ENCODE measurements around the gene GRID1.
A peak's percentile ranks its signal among the peaks of the same experiment; 100 is the strongest.

Gene GRID1

DNA sequence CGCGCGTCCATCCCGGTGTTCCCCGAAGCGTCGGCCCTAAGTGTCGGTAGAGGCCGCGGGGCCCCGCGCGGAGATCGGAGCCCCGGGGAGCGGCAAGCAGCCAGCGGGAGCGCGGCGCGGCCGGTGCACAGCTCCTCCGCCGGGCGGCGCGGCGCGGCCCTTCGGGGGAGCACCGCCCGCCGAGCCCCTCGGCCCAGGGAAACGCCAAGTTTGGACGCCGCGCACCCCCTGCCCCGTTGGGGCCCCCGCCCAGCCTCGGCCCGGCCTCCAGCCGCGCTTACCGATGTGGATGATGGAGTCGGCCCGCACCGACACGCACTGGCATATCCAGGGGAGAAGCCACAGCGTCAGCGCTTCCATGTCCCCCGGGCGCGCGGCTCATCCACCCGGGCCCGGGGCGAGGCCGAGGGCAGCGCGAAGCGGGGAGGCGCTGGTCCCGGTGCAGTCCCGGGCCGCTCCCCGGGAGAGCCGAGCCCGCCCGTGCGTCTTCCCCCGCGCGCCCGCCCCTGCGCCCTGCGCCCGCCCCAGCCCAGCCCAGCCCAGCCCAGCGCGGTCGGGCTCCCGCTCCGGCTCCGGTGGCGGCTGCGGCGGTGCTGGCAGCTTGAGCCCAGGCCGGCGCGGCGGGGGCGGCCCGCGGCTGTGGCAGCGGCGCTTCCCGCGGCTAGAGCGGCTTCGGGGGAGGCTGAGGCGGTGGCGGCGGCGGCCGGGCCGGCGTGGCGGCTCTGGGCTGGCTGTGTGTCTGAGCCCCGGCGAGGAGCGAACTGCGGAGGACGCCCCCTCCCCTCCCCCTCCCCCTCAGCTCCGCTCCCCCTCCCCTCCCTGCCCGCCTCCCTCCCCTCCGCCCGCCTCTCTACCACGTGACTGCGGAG is at the start of gene GRID1:
GRID1 (minus strand) TSS at position 763 of the 869 bp plus-strand sequence.
- DNase-seq: no peak

DNA sequence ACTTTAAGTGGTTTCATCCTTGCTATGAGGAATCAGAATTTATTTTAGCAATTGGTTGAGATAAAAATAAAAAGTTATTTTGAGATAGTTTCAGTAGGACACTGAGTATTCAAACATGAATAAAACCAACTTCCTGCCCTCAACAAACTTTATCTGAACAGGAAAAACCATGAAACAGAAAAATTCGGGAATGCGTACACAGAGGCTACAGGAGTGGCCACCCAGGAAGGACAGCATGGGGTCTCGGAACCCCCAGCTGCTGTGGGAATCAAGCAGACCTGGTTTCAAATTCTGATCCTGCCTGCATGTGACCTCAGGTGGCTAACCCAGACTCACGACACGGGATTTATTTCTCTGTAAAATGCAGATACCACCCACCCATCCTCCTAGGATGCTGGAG is 49.0 kb upstream of the GRID1 start:
- DNase-seq: no peak

DNA sequence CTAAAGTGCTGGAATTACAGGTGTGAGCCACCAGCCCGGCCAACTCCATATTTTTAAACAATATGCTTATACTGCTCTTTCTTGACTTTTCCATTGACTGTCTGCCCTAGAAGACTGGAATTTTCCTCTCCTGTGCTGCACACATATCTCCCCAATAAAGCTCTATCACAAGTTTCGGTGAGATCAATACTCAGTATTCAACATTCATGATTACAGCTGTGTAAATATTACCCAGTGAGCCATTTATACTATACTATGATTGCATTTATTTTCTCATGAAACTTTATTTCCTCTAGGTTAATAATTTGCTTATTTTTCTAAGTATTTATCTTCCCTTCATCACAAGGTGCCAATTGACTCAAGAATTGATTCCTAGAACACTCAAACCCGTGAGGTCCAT is 48.5 kb upstream of the GRID1 start:
- no peak for DNase-seq

DNA sequence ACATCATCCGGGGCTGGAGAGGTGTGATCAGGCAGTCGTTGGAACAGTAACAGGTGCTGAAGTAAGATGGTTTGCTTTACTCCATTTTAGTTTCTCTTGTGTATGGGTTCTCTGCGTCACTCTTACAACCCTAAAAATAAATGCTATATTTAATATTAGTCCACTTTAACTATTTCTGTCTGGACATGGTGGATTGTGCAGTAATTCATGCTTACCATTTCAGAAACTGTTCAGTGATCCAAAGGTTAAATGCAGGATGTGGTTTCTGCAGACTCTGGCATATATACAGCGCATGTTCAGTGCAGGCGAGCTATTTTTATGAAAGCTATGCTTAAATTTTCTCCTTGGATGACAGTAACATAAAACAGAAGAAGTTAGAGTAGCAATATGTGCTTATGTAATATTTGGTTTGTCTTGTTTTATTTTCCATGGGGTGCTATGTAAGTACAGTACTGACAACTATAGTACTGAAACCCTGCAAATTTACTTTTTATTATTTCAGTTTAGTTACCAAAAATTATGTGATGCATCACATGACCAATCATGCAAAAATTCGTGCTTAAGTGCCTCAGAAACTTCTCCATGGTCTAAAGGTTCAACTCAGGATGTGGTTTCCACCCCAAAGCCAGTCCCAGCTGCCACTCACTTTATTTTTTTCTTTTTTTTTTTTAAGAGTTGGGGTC is 46.6 kb upstream of the GRID1 start:
- peak; percentile 44 for DNase-seq

DNA sequence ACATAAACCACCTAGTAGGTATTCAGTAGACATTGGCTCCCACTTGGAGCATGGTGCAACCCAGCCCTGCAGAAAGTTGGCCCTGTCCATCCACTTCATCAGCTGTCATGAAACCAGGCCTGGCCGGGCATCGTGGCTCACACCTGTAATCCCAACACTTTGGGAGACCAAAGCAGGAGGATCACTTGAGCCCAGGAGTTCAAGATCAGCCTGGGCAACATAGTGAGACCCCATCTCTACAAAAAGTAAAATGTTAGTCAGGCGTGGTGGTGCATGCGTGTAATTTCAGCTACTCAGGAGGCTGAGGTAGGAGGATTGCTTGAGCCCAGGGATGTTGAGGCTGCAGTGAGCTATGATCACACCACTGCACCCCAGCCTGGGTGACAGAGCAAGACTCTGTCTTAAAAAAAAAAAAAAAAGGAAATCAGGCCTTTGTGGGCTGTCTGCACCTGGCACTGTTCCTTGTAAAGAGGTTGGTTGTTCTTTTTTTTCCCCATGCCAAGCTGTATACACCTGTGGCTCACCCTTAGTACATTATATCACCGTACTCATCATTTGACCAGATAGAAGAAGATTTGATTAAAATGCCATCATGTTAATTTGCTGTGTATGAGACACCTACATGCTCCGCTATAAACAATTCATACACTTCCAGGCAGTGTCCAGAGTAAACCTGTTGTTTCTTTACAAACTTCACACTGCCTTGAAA is 45.4 kb upstream of the GRID1 start:
- DNase-seq: no peak

DNA sequence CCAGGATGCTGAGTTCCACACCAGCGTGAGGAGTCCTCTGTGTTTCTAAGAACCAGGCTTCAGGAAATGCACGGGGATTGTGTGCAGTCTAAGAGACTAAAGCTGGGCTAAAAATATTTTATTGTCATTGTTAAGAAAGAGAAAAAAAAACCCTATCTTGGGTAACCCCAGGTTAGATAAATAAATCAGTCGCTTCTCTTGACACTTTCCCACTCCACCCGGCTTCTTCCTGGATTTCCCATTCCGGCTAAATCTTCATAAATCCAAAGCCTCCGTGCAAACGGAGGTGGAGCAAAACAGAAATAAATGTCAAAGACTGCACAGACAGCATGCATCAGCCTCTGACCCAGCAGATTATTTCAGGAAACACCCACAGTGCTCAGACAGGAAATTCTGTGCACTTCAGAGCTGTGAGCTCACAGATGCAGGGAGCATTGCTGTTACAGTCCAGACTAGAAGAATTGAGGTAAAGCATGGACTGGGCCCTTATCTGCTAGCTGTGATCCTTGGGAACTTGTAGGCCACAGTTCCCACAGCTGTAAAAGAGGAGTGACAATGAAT is 44.8 kb upstream of the GRID1 start:
- DNase-seq: peak; percentile 53

DNA sequence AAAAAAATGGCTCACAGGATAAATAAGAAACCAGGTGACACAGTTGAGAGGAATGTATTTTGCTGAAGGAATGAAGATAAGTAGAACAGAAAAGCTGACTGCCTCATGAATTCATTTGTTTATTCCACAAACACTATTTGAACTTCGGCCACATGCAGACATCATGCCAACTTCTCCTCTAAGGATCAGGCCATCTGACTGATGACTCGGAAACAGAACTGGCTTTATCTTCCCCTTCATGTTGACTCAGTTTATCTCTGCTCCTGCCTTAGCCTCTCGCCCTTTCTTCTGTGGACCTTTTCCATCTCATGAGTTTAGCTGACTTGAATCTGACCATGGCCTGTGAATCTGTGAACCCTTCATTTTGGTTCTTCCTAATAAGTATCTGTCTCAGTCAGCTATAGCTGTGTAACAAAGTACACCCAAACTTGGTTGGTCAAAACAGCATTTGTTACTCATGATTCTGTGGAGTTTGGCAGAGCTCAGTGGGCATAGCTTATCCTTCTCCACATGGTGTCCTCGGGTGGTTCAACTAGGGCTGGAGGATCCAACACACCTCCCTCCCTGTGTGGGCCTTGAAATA is 44.0 kb upstream of the GRID1 start:
- DNase-seq: no peak

DNA sequence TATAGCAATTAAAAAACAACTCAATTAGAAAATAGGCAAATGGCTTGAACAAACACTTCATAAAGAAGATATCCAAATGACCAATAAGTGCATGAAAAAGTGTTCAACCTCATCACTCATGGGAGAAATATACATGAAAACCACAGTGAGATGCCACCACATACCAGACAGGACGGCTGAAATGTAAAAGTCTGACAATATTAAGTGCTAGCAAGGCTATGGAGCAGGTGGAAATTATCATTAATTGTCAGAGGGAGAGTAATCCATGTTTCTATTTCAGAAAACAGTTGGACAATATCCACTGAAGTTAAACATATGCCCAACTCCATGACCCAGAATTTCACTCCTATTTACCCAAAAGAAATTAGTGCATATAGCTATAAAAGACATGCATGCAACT is 42.6 kb upstream of the GRID1 start:
- no peak for DNase-seq

DNA sequence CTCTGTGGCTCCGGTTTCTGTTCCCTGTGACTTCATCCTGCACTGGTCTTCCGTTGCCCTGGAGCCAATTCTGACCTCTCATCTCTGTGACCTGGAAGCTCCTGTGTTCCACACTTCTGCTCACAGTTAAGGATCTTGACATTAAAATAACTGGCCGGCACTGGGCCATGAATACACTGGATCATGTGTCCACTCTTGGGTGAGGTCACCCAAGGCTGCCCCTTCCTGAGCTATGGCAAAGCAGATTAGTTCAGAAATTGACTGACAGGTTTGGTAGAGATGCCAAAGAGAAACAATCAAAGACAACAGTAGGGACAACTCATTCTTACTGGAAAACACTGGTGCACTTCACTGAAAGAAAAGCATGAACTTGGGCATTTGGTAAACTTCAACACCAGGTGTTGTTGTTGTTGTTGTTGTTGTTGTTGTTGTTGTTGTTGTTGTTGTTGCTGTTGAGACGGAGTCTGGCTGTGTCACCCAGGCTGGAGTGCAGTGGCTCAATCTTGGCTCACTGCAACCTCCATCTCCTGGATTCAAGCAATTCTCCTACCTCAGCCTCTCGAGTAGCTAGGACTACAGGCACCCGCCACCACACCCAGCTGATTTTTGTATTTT is 36.7 kb upstream of the GRID1 start:
- no peak for DNase-seq

DNA sequence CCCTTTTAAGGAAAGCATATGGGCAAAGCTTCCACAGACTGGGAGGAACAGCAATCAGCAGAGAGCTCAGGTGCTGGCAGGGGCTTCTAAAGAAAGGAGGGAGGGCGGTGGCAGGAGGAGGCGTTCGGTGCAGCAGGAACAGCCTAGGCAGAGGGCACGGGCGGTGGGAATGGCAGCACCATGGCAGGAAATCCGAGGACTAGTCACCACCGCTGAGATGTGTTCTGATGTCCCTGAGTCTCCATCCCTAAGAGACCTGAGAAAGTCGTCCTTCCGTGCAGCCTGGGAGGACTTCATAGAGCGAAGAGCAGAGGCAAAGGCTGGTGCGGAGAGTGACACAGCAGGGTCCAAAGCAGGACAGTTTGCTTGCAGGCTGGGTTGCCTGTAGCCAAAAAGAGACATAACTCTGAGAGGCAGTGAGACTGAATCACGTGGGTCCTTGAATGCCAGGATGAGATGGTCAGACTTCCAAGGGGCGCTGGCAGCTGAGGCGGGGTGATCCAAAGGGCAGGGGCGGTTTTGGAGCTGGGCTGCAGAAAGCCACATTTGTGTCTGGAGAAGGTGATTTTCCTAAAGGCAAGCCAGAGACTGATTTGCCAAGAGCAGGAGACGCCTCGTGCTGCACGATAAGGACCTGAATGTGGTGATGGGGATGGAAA is 35.8 kb upstream of the GRID1 start:
- DNase-seq: no peak

DNA sequence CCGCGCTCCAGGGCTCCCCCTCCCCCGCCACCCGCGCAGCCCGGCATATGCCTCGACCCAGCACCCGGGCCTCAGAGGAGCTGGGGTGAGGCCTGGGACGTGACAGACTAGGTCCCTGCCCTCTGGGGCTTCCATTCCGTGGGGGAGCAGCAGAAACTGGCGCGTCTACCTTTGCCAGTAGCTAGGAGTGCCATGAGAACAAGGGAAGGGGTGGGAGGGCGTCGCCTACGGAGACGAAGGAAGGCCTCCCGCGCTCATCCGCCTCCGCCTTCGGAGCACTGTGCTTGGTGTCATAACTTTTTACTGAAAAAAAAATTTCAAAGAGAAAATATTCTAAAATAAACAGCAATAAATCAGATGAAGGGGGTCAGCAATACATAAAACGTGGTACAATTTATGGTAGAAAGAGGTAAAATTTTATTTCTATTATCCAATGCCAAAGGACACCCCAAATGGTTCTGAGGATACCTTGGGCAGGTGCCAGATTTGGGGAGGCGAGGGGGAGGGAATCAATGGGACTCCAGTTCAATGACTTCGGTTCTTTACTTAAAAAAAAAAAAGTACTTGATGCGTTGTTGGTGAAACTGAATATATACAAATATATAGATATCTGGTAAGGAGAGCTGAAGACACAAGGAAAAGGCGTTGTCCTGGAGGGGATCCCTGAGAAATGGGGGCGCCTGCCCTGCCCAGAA is 35.1 kb upstream of the GRID1 start:
- no peak for DNase-seq

DNA sequence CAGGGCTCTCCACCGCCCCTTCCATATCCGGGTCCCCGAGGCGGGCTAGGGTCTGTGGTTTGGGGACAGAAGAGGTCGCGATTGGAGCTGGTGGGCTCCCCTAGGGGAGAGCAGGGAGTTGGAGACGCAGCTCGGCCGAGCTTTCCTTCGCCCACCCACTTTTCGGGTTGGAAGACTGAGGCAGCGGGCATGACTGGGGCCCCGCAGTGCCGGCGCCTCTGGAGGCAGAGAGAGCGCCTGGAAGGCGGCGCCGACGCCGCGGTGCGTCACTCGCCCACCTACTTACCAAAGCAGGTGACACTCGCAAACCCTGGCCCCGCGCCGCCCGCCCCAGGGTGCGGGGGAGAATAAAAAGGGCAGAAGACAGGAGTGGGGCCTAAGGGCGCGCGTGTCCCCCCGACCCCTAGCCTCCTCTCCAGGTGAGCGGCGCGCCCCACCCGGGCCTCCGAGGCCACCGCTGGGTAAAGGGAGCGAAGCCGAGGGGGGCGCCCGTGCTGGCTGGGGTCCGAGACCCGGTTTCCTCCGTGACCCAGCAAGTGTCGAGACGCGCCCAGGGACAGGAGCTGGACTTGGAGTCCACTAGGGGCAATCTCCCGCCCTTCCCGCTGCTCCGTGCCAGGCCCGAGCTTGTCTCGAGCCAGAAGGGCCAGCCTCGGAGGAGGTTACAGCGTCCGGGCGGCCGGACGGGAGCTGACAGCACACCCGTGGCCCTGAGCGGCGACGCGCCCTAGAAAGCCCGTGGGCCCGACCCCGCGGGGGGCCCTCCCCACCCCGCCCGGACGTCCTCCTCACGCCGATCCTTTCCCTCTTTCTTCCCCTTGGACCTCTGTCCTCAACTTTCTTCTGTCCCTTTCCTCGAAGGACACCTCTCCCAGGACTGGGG is 34.4 kb upstream of the GRID1 start:
- DNase-seq: no peak

DNA sequence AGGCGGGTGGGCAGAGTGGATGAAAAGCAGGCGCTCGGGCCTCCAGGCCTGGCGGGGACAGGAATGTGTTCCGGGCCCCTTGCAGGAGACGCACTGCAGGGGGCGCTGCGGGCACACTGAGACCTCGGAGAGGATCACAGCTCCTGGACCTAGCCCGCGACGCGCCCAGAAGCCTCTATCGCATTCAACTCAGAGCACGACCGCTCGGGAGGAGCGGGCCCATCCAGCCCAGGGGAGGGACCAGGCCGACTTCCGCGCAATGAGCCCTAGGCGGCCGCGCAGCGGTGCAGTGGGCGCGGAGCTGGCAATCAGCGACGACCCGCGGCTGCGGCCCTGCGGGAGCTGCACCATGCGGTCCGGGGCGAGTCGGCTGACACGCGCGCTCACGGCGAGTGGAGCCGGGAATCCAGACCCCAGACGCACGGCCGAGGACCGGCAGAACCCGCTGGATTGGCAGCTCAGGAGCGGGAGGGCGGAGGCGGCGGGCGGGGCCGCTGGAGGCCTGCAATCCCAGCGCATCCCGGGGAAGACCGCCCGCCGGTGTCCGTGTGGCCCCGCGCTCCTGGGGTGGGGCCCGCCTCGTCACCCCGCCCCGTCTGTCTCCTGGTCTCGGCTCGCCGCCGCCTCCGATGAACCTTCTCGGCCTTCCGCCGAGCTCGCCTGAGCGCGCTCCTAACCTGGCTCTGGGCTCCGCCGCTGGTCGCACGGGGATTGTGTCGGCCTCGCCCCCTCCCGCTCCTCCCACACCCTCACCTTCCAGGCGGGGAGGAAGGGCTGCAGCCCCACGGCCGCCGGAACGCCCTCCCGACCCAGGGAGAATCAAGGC is 33.5 kb upstream of the GRID1 start:
- peak; percentile 88 for DNase-seq

DNA sequence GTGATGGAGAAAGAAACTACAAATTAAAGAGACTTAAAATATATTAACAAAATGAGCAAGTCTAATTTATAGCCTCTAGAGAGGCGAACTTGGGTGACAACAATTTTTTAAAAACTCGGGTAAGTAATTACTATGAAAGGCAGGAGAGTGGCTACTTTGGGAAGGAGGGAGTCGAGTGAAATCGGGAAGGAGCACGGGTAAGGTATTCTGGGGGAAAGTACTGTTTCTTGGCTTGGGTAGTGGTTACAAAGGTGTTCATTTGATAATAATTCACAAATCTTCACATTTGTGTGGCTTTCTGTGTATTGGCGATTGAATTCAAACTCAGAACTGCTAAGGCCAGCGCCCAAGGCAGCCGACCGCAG is 32.9 kb upstream of the GRID1 start:
- no peak for DNase-seq

DNA sequence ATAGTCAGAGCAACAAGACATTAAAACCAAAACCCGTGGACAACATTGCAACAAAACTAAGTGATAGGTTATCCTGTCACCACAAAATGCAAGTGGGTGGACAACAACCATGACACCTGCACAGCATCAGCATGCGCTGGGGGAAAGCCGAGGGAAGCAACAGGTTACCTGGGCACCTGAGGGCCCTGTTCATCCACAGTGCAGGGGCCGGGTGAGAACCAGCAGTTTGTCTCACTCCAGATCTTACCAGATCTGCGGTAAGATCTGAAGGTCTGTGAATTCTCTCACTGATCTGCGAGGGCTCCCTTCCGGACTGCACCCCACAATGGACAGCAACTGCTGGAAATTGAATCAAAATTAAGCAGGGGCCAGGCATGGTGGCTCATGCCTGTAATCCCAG is 30.5 kb upstream of the GRID1 start:
- no peak for DNase-seq

DNA sequence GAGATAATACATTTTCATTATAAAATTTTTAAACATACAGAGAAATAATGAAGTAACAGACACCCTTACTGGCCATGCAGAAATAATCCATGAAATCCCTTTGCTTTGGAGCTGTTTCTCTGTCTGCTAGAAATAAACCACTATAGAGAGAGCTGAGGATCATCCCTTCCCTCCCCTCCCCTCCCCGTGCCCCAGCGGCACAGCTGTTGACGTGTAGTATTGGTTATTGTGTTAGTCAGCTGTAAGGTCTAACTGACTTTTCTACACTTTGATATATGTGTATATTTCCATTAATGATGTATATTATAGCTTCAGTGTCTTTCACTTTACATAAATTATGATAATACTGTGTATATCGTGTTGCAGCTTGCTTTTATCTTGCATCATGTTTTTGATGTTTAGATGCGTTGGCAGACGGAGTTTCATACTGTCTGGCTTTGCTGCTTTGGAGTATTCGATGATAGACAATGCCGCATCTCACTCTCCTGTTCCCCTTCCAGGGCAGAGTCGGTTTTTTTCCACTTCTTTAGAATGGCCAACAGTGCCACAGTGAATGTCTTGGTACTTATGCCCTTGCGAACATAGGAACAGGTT is 27.4 kb upstream of the GRID1 start:
- DNase-seq: no peak

DNA sequence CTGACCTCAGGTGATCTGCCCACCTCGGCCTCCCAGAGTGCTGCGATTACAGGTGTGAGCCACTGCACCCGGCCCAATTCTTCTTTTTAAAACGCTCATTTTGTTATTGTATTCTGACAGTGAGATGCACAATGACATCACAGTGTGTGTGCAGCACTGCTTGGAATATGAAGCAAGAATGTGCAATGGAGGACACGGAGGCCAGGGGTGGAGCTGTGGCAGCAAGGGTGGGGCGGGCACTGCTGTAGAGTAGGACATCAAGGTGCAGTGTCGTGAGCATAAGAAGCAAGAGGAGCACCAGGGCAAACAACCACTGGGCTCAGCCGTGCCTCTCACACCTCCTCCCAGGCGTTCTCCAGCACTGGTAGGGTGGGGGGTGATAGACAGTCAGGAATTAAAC is 26.8 kb upstream of the GRID1 start:
- no peak for DNase-seq

DNA sequence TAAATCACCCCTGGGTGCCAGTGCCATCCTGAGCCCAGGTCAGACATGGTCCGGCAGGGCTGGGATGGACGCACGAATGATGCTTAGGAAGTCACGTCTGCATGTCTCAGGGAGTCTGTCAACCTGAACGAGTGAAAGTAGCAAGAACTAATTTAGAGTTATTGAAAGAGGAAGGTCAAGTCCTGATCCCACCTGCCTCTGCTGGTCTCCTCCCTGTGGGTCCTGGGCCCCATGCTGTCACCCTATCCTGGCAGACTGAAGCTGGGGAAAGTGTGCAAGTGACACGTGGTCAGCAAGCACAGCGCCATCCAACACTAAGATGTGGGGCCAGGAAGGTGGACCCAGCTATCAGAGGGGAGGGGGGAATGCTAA is 26.1 kb upstream of the GRID1 start:
- DNase-seq: no peak
